Hepatocyte (in vitro differentiated cells): Measurements from ENCODE around the gene STIP1. TPM values are rescaled to one million over a fixed set of nuclear protein-coding genes. Genes with fewer than 3 reads are reported as not detected.

ENCODE experiments used
- DNase-seq: peaks from one replicate; pipeline ENCODE4 v3.0.0-alpha.2; 2016; ENCODE audit warnings: low spot score
- H2AFZ ChIP-seq: fragments of 200-600 bp; sonication (generic); 2 replicates; pipeline ENCODE4 v1.6.0; 2016; ENCODE audit warnings: antibody characterized with exemption, mild to moderate bottlenecking
- H3K27ac ChIP-seq: fragments of 200-600 bp; sonication (generic); 2 replicates; pipeline ENCODE4 v1.5.1; 2016; ENCODE audit warnings: mild to moderate bottlenecking
- H3K27me3 ChIP-seq: fragments of 200-600 bp; sonication (generic); 2 replicates; pipeline ENCODE4 v1.6.1; 2016
- H3K36me3 ChIP-seq: fragments of 200-600 bp; sonication (generic); replicated peaks from 2 replicates; pipeline ENCODE4 v1.5.1; 2016; ENCODE audit warnings: low read depth; ENCODE audit not compliant: insufficient read depth
- H3K4me1 ChIP-seq: fragments of 200-600 bp; sonication (generic); 2 replicates; pipeline ENCODE4 v1.5.1; 2016; ENCODE audit warnings: mild to moderate bottlenecking, moderate library complexity; ENCODE audit not compliant: insufficient read depth
- H3K4me2 ChIP-seq: fragments of 200-600 bp; sonication (generic); 2 replicates; pipeline ENCODE4 v1.6.0; 2016
- H3K4me3 ChIP-seq: fragments of 200-600 bp; sonication (generic); 2 replicates; pipeline ENCODE4 v1.5.1; 2016; ENCODE audit warnings: mild to moderate bottlenecking
- H3K79me2 ChIP-seq: fragments of 200-600 bp; sonication (generic); 2 replicates; pipeline ENCODE4 v1.6.0; 2017; ENCODE audit warnings: mild to moderate bottlenecking
- H3K9me2 ChIP-seq: fragments of 200-600 bp; sonication (generic); replicated peaks from 2 replicates; pipeline ENCODE4 v1.6.0; 2017; ENCODE audit warnings: mild to moderate bottlenecking; ENCODE audit not compliant: insufficient read depth
- H3K9me3 ChIP-seq: fragments of 200-600 bp; sonication (generic); 2 replicates; pipeline ENCODE4 v1.5.1; 2016; ENCODE audit warnings: low read depth, mild to moderate bottlenecking
- H4K20me1 ChIP-seq: fragments of 200-600 bp; sonication (generic); 2 replicates; pipeline ENCODE4 v1.6.0; 2016; ENCODE audit warnings: mild to moderate bottlenecking; ENCODE audit not compliant: insufficient read depth, poor library complexity, severe bottlenecking
- CTCF ChIP-seq: fragments of 200-600 bp; sonication (generic); IDR thresholded peaks from 2 replicates; pipeline ENCODE4 v1.5.1; 2016; ENCODE audit warnings: antibody characterized with exemption, mild to moderate bottlenecking; ENCODE audit not compliant: poor library complexity
- EZH2 ChIP-seq: fragments of 200-600 bp; sonication (generic); IDR thresholded peaks from 2 replicates; pipeline ENCODE4 v1.6.1; 2016; ENCODE audit warnings: antibody characterized with exemption, mild to moderate bottlenecking, borderline replicate concordance
- EZH2phosphoT487 ChIP-seq: fragments of 200-600 bp; sonication (generic); IDR thresholded peaks from one replicate; pipeline ENCODE4 v1.6.1; 2018; ENCODE audit warnings: antibody characterized with exemption, mild to moderate bottlenecking, low read depth, moderate library complexity; ENCODE audit not compliant: unreplicated experiment, severe bottlenecking
- WGBS: methylation state at CpG from one replicate; pipeline ENCODE4 v1.1.6; 2016; ENCODE audit warnings: low lambda C conversion rate; ENCODE audit errors: missing lambda C conversion rate; 5-methylcytosine and 5-hydroxymethylcytosine counted together
- polyA plus RNA-seq: library from polyadenylated mRNA; unstranded; fragments of >200 nt; fragmentation: Nextera tagmentation; extraction: Ambion mirVana; gene quantifications from 2 replicates; pipeline ENCODE4 v1.2.1, GENCODE V29; 2016
- total RNA-seq: library from RNA; depleted of rRNA; stranded (reverse); fragments of >200 nt; gene quantifications from 2 replicates; pipeline ENCODE4 v1.2.3, GENCODE V29; 2014

STIP1 gene
- total and polyA plus RNA-seq, 2 experiments from 2014 or later = 113 to 131 TPM

GRCh38 chr11:64148917-64149617 lies 36.9 kb upstream of the STIP1 start:
- Histone ChIP-seq H4K20me1 (no peaks in the 10 kb centered on the region), H2AFZ (no peak overlapping the region), H3K36me3 (no peaks in the 10 kb centered on the region), H3K4me1 (no peaks in the 10 kb centered on the region), H3K79me2 (no peaks in the 10 kb centered on the region), H3K27ac (no peak overlapping the region), H3K27me3 (no peaks in the 10 kb centered on the region), H3K4me3 (no peak overlapping the region), H3K9me3 (no peaks in the 10 kb centered on the region), H3K9me2 (no peaks in the 10 kb centered on the region), H3K4me2 (no peak overlapping the region)
- DNase-seq = no peak
- WGBS = 82% methylated on average over 25 of the region's 25 CpGs
- TF ChIP-seq CTCF (no peak), EZH2phosphoT487 (no peak), EZH2 (no peak)

GRCh38 chr11:64150051-64150450 lies 35.9 kb upstream of the STIP1 start:
- H3K27ac ChIP-seq = no peak overlapping the region
- no peaks in the 10 kb centered on the region for H3K9me2 ChIP-seq
- WGBS = 95% methylated on average over 15 of the region's 15 CpGs
- H2AFZ ChIP-seq = no peak overlapping the region
- H4K20me1 ChIP-seq = no peaks in the 10 kb centered on the region
- no peaks in the 10 kb centered on the region for H3K79me2 ChIP-seq
- no peak overlapping the region for H3K4me3 ChIP-seq
- no peak for TF ChIP-seq EZH2phosphoT487
- no peak for TF ChIP-seq CTCF
- TF ChIP-seq EZH2 = no peak
- no peaks in the 10 kb centered on the region for H3K9me3 ChIP-seq
- no peaks in the 10 kb centered on the region for H3K27me3 ChIP-seq
- no peak overlapping the region for H3K4me2 ChIP-seq
- DNase-seq = no peak
- no peaks in the 10 kb centered on the region for H3K36me3 ChIP-seq
- H3K4me1 ChIP-seq = no peaks in the 10 kb centered on the region

- no peak for TF ChIP-seq CTCF
- TF ChIP-seq EZH2phosphoT487 = no peak
- TF ChIP-seq EZH2 = no peak
- H3K27ac ChIP-seq = no peak overlapping the region
- H3K4me3 ChIP-seq = no peak overlapping the region
Measured at GRCh38 chr11:64150481-64151239, 35.3 kb upstream of the STIP1 start.

More at GRCh38 chr11:64150481-64151239, 35.3 kb upstream of the STIP1 start:
- no peaks in the 10 kb centered on the region for H3K9me3 ChIP-seq
- H4K20me1 ChIP-seq = no peaks in the 10 kb centered on the region
- H3K27me3 ChIP-seq = no peaks in the 10 kb centered on the region
- 92% methylated on average over 24 of the region's 24 CpGs for WGBS
- no peaks in the 10 kb centered on the region for H3K79me2 ChIP-seq
- no peak overlapping the region for H3K4me2 ChIP-seq
- no peaks in the 10 kb centered on the region for H3K9me2 ChIP-seq
- no peaks in the 10 kb centered on the region for H3K36me3 ChIP-seq
- no peak overlapping the region for H2AFZ ChIP-seq
- no peak for DNase-seq
- H3K4me1 ChIP-seq = no peaks in the 10 kb centered on the region
